ENCODE data around the gene LIPC.

LIPC gene

GRCh38 chr15:58462547-58462946 is 30.8 kb downstream of the LIPC start:
- no peak overlapping the region for H3K4me3 ChIP-seq (ENCODE audit: low read depth, low read length)
- no peak for DNase-seq (ENCODE audit: low read depth)
- TF ChIP-seq POLR2A (IDR thresholded peaks at IDR 0.05; ENCODE audit: extremely low read depth, insufficient read length) (no peak), MYC (IDR thresholded peaks at IDR 0.05; ENCODE audit: low read depth, low read length) (no peak), CTCF (IDR thresholded peaks at IDR 0.05; ENCODE audit: low read depth, low read length) (no peak), MAX (IDR thresholded peaks at IDR 0.05; ENCODE audit: low read depth, low read length) (no peak)

GRCh38 chr15:58462973-58463663 is 31.3 kb downstream of the LIPC start:
- H3K4me3 ChIP-seq (ENCODE audit: low read depth, low read length) = no peak overlapping the region
- TF ChIP-seq POLR2A (IDR thresholded peaks at IDR 0.05; ENCODE audit: extremely low read depth, insufficient read length) = no peak
- TF ChIP-seq CTCF (IDR thresholded peaks at IDR 0.05; ENCODE audit: low read depth, low read length) = no peak
- no peak for TF ChIP-seq MAX (IDR thresholded peaks at IDR 0.05; ENCODE audit: low read depth, low read length)
- no peak for TF ChIP-seq MYC (IDR thresholded peaks at IDR 0.05; ENCODE audit: low read depth, low read length)
- DNase-seq (ENCODE audit: low read depth) = no peak

- DNase-seq (ENCODE audit: low read depth) = no peak
- no peak overlapping the region for H3K4me3 ChIP-seq (ENCODE audit: low read depth, low read length)
- TF ChIP-seq CTCF (IDR thresholded peaks at IDR 0.05; ENCODE audit: low read depth, low read length) = no peak
- TF ChIP-seq MAX (IDR thresholded peaks at IDR 0.05; ENCODE audit: low read depth, low read length) = no peak
- no peak for TF ChIP-seq POLR2A (IDR thresholded peaks at IDR 0.05; ENCODE audit: extremely low read depth, insufficient read length)
- no peak for TF ChIP-seq MYC (IDR thresholded peaks at IDR 0.05; ENCODE audit: low read depth, low read length)
Measured at GRCh38 chr15:58463815-58464650, 32.2 kb downstream of the LIPC start.

- TF ChIP-seq CTCF (IDR thresholded peaks at IDR 0.05; ENCODE audit: low read depth, low read length) = no peak
- no peak for TF ChIP-seq MAX (IDR thresholded peaks at IDR 0.05; ENCODE audit: low read depth, low read length)
- no peak for TF ChIP-seq MYC (IDR thresholded peaks at IDR 0.05; ENCODE audit: low read depth, low read length)
- no peak for TF ChIP-seq POLR2A (IDR thresholded peaks at IDR 0.05; ENCODE audit: extremely low read depth, insufficient read length)
- no peak for DNase-seq (ENCODE audit: low read depth)
- H3K4me3 ChIP-seq (ENCODE audit: low read depth, low read length) = no peak overlapping the region
Measured at GRCh38 chr15:58465070-58465469, 33.3 kb downstream of the LIPC start.

GRCh38 chr15:58465866-58466517 is 34.2 kb downstream of the LIPC start:
- TF ChIP-seq MAX (IDR thresholded peaks at IDR 0.05; ENCODE audit: low read depth, low read length) (no peak), MYC (IDR thresholded peaks at IDR 0.05; ENCODE audit: low read depth, low read length) (no peak), POLR2A (IDR thresholded peaks at IDR 0.05; ENCODE audit: extremely low read depth, insufficient read length) (no peak), CTCF (IDR thresholded peaks at IDR 0.05; ENCODE audit: low read depth, low read length) (no peak)

More at GRCh38 chr15:58465866-58466517, 34.2 kb downstream of the LIPC start:
- H3K4me3 ChIP-seq (ENCODE audit: low read depth, low read length) = no peak overlapping the region
- DNase-seq (ENCODE audit: low read depth) = no peak
